HEK293 (cell line): ENCODE data around the gene PSMB4.

ENCODE experiments used
- CTCF ChIA-PET: fragments of 350-600 bp; formaldehyde crosslinking; extraction: SDS; loops from one replicate; lab custom pipeline; 2021; ENCODE audit warnings: antibody characterized with exemption; lab: Yijun Ruan, JAX
- POLR2A ChIA-PET: fragments of 300-600 bp; formaldehyde crosslinking; extraction: SDS; loops from one replicate; lab custom pipeline; 2020; ENCODE audit warnings: antibody characterized with exemption, inconsistent platforms; lab: Yijun Ruan, JAX
- H3K27ac ChIP-seq: fragments of 200-500 bp; sonication (Bioruptor generic); 2 replicates; pipeline ENCODE4 v1.5.1; 2014; ENCODE audit warnings: low read depth, low read length, control low read depth, inconsistent platforms; ENCODE audit errors: extremely low read depth
- H3K36me3 ChIP-seq, 2 experiments: fragments of 200-500 bp in 1 of 2; sonication (Bioruptor generic) in 1 of 2; 1 replicate in 1 of 2; 2 replicates in 1 of 2; pipeline ENCODE4 v1.5.1; 2014 to 2017; ENCODE audit warnings: inconsistent platforms in 2 of 2, low read length in 2 of 2; ENCODE audit not compliant: control insufficient read depth in 2 of 2, insufficient read depth in 1 of 2
- H3K4me1 ChIP-seq: fragments of 200-500 bp; sonication (Bioruptor generic); 2 replicates; pipeline ENCODE4 v1.5.1; 2014; ENCODE audit warnings: mild to moderate bottlenecking, low read length, inconsistent platforms; ENCODE audit not compliant: control insufficient read depth, insufficient read depth
- H3K4me3 ChIP-seq: 2 replicates; pipeline ENCODE4 v1.5.1; 2011; ENCODE audit warnings: low read depth, mild to moderate bottlenecking, control low read depth, low read length, moderate library complexity
- H3K9me3 ChIP-seq: fragments of 200-500 bp; sonication (Bioruptor generic); 2 replicates; pipeline ENCODE4 v1.5.1; 2014; ENCODE audit warnings: low read depth, low read length, inconsistent platforms; ENCODE audit not compliant: control insufficient read depth, insufficient read depth
- MEIS1 ChIP-seq: sonication (generic); formaldehyde crosslinking; IDR thresholded peaks from 2 replicates; pipeline ENCODE4 v1.8.1; 2022; ENCODE audit warnings: missing genetic modification reagents, mild to moderate bottlenecking, borderline replicate concordance
- MYNN ChIP-seq: fragments of 450-650 bp; formaldehyde crosslinking; IDR thresholded peaks from 2 replicates; pipeline ENCODE4 v1.5.1; 2016; ENCODE audit warnings: missing biosample characterization, missing genetic modification characterization, borderline replicate concordance
- RBAK ChIP-seq: fragments of 450-650 bp; formaldehyde crosslinking; IDR thresholded peaks from 2 replicates; pipeline ENCODE4 v1.5.1; 2016; ENCODE audit warnings: missing biosample characterization, missing genetic modification characterization
- SETDB1 ChIP-seq: IDR thresholded peaks from one replicate; pipeline ENCODE4 v1.6.1; 2017; ENCODE audit warnings: mild to moderate bottlenecking, low read length, moderate library complexity, mixed read lengths; ENCODE audit not compliant: insufficient read length
- TRIM28 ChIP-seq: IDR thresholded peaks from 2 replicates; pipeline ENCODE4 v1.6.1; 2011; ENCODE audit warnings: low read length, control low read depth, borderline replicate concordance
- ZBTB1 ChIP-seq: fragments of 450-650 bp; formaldehyde crosslinking; IDR thresholded peaks from 2 replicates; pipeline ENCODE4 v1.5.1; 2016; ENCODE audit warnings: missing biosample characterization, missing genetic modification characterization
- ZBTB7A ChIP-seq: fragments of 450-650 bp; formaldehyde crosslinking; IDR thresholded peaks from 2 replicates; pipeline ENCODE4 v1.5.1; 2016; ENCODE audit warnings: low read depth, missing biosample characterization, missing genetic modification characterization
- ZNF114 ChIP-seq: fragments of 450-650 bp; formaldehyde crosslinking; IDR thresholded peaks from 2 replicates; pipeline ENCODE4 v1.5.0; 2017; ENCODE audit warnings: missing biosample characterization, missing genetic modification characterization
- ZNF174 ChIP-seq: fragments of 450-650 bp; formaldehyde crosslinking; IDR thresholded peaks from 2 replicates; pipeline ENCODE4 v1.5.0; 2017; ENCODE audit warnings: missing biosample characterization, mild to moderate bottlenecking, missing genetic modification characterization
- ZNF311 ChIP-seq: fragments of 450-650 bp; formaldehyde crosslinking; IDR thresholded peaks from 2 replicates; pipeline ENCODE4 v1.5.1; 2017; ENCODE audit warnings: missing biosample characterization, missing genetic modification characterization, borderline replicate concordance
- ZNF335 ChIP-seq: fragments of 450-650 bp; formaldehyde crosslinking; conservative IDR thresholded peaks from 2 replicates; pipeline ENCODE4 v1.5.1; 2016; ENCODE audit warnings: missing biosample characterization, missing genetic modification characterization
- ZNF350 ChIP-seq: fragments of 450-650 bp; formaldehyde crosslinking; IDR thresholded peaks from 2 replicates; pipeline ENCODE4 v1.5.0; 2017; ENCODE audit warnings: missing biosample characterization, mild to moderate bottlenecking, missing genetic modification characterization
- ZNF366 ChIP-seq: fragments of 450-650 bp; formaldehyde crosslinking; conservative IDR thresholded peaks from 2 replicates; pipeline ENCODE4 v1.5.1; 2016; ENCODE audit warnings: missing biosample characterization, missing genetic modification characterization
- ZNF394 ChIP-seq: fragments of 450-650 bp; formaldehyde crosslinking; IDR thresholded peaks from 2 replicates; pipeline ENCODE4 v1.5.1; 2016; ENCODE audit warnings: missing biosample characterization, missing genetic modification characterization, mild to moderate bottlenecking, moderate library complexity, borderline replicate concordance
- ZNF501 ChIP-seq: fragments of 450-650 bp; formaldehyde crosslinking; IDR thresholded peaks from 2 replicates; pipeline ENCODE4 v1.5.1; 2016; ENCODE audit warnings: missing biosample characterization, missing genetic modification characterization
- ZNF529 ChIP-seq: fragments of 450-650 bp; formaldehyde crosslinking; IDR thresholded peaks from 2 replicates; pipeline ENCODE4 v1.5.1; 2017; ENCODE audit warnings: missing genetic modification characterization, missing biosample characterization; ENCODE audit not compliant: insufficient replicate concordance
- ZNF549 ChIP-seq: fragments of 450-650 bp; IDR thresholded peaks from 2 replicates; pipeline ENCODE4 v1.5.1; 2018; ENCODE audit warnings: missing biosample characterization, missing genetic modification characterization, mild to moderate bottlenecking, inconsistent platforms, moderate library complexity
- ZNF585B ChIP-seq: fragments of 450-650 bp; formaldehyde crosslinking; IDR thresholded peaks from 2 replicates; pipeline ENCODE4 v1.5.1; 2016; ENCODE audit warnings: missing biosample characterization, missing genetic modification characterization
- ZNF670 ChIP-seq: fragments of 450-650 bp; formaldehyde crosslinking; IDR thresholded peaks from 2 replicates; pipeline ENCODE4 v1.5.1; 2016; ENCODE audit warnings: missing biosample characterization, missing genetic modification characterization, low read depth
- ZNF677 ChIP-seq: fragments of 450-650 bp; IDR thresholded peaks from 2 replicates; pipeline ENCODE4 v1.5.0; 2018; ENCODE audit warnings: missing biosample characterization, mild to moderate bottlenecking, missing genetic modification characterization, moderate library complexity
- ZNF692 ChIP-seq: fragments of 450-650 bp; formaldehyde crosslinking; IDR thresholded peaks from 2 replicates; pipeline ENCODE4 v1.5.1; 2016; ENCODE audit warnings: missing biosample characterization, missing genetic modification characterization
- ZNF776 ChIP-seq: fragments of 450-650 bp; formaldehyde crosslinking; IDR thresholded peaks from 2 replicates; pipeline ENCODE4 v1.5.0; 2017; ENCODE audit warnings: missing biosample characterization, missing genetic modification characterization, borderline replicate concordance
- ZSCAN16 ChIP-seq: fragments of 450-650 bp; formaldehyde crosslinking; IDR thresholded peaks from 2 replicates; pipeline ENCODE4 v1.5.1; 2016; ENCODE audit warnings: missing biosample characterization, missing genetic modification characterization
- ZSCAN5A ChIP-seq: fragments of 450-650 bp; formaldehyde crosslinking; IDR thresholded peaks from 2 replicates; pipeline ENCODE4 v1.5.1; 2016; ENCODE audit warnings: missing biosample characterization, missing genetic modification characterization
- TF ChIP-seq, protein P1 (sequence below): fragments of 450-650 bp; IDR thresholded peaks from 2 replicates; pipeline ENCODE4 v1.5.1; 2018; ENCODE audit warnings: missing biosample characterization, missing genetic modification characterization
- TF ChIP-seq, protein P2 (sequence below): fragments of 450-650 bp; formaldehyde crosslinking; IDR thresholded peaks from 2 replicates; pipeline ENCODE4 v1.5.1; 2016; ENCODE audit warnings: missing biosample characterization, missing genetic modification characterization, low read depth
- TF ChIP-seq, protein P3 (sequence below): fragments of 450-650 bp; formaldehyde crosslinking; IDR thresholded peaks from 2 replicates; pipeline ENCODE4 v1.5.1; 2017; ENCODE audit warnings: missing biosample characterization, mild to moderate bottlenecking, missing genetic modification characterization, moderate library complexity

PSMB4 gene

GRCh38 chr1:151361883-151362282 lies 37.5 kb upstream of the PSMB4 start:
- POLR2A ChIA-PET, result no interaction called here
- peaks cover 0 to 36% of the 10 kb centered on the region in 2 experiments; a peak in 2 of 3 replicates for H3K36me3 ChIP-seq
- H3K9me3 ChIP-seq, result no peaks in the 10 kb centered on the region
- H3K27ac ChIP-seq, result no peak overlapping the region
- no peaks in the 10 kb centered on the region for H3K4me1 ChIP-seq
- TF ChIP-seq ZNF350 (tag by site-specific recombination) (no peak), ZNF335 (tag by site-specific recombination) (no peak), ZNF692 (tag by site-specific recombination) (no peak), ZBTB1 (tag by site-specific recombination) (no peak), ZNF776 (tag by site-specific recombination) (no peak), ZNF311 (tag by site-specific recombination) (no peak), ZBTB7A (tag by site-specific recombination) (no peak), ZNF366 (peak; percentile 77)
- TF ChIP-seq, protein P1, sequence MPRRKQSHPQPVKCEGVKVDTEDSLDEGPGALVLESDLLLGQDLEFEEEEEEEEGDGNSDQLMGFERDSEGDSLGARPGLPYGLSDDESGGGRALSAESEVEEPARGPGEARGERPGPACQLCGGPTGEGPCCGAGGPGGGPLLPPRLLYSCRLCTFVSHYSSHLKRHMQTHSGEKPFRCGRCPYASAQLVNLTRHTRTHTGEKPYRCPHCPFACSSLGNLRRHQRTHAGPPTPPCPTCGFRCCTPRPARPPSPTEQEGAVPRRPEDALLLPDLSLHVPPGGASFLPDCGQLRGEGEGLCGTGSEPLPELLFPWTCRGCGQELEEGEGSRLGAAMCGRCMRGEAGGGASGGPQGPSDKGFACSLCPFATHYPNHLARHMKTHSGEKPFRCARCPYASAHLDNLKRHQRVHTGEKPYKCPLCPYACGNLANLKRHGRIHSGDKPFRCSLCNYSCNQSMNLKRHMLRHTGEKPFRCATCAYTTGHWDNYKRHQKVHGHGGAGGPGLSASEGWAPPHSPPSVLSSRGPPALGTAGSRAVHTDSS (tag by site-specific recombination), result peak; percentile 82
- no peak overlapping the region for H3K4me3 ChIP-seq
- CTCF ChIA-PET, result no interaction called here

GRCh38 chr1:151362308-151363155 lies 36.8 kb upstream of the PSMB4 start:
- H3K9me3 ChIP-seq, result no peaks in the 10 kb centered on the region
- ChIA-PET POLR2A (no interaction called here), CTCF (no interaction called here)
- peaks cover 0 to 38% of the 10 kb centered on the region in 2 experiments; a peak in 2 of 3 replicates for H3K36me3 ChIP-seq
- no peak overlapping the region for H3K27ac ChIP-seq
- H3K4me3 ChIP-seq, result no peak overlapping the region
- no peaks in the 10 kb centered on the region for H3K4me1 ChIP-seq
- TF ChIP-seq ZNF549 (no peak), ZNF670 (tag by site-specific recombination) (no peak), RBAK (tag by site-specific recombination) (no peak), MYNN (tag by site-specific recombination) (no peak), ZNF529 (no peak), ZNF501 (tag by site-specific recombination) (no peak), ZSCAN5A (tag by site-specific recombination) (no peak), ZNF585B (tag by site-specific recombination) (peak; percentile 100), MEIS1 (CRISPR knock-in tag) (no peak), ZSCAN16 (tag by site-specific recombination) (no peak), TRIM28 (peak; percentile 95; the same call in 1 of the 2 replicates), SETDB1 (peak; percentile 89), ZNF174 (tag by site-specific recombination) (no peak), ZNF114 (tag by site-specific recombination) (no peak), ZNF677 (tag by site-specific recombination) (no peak), ZNF394 (peak; percentile 73)
- TF ChIP-seq, protein P2, sequence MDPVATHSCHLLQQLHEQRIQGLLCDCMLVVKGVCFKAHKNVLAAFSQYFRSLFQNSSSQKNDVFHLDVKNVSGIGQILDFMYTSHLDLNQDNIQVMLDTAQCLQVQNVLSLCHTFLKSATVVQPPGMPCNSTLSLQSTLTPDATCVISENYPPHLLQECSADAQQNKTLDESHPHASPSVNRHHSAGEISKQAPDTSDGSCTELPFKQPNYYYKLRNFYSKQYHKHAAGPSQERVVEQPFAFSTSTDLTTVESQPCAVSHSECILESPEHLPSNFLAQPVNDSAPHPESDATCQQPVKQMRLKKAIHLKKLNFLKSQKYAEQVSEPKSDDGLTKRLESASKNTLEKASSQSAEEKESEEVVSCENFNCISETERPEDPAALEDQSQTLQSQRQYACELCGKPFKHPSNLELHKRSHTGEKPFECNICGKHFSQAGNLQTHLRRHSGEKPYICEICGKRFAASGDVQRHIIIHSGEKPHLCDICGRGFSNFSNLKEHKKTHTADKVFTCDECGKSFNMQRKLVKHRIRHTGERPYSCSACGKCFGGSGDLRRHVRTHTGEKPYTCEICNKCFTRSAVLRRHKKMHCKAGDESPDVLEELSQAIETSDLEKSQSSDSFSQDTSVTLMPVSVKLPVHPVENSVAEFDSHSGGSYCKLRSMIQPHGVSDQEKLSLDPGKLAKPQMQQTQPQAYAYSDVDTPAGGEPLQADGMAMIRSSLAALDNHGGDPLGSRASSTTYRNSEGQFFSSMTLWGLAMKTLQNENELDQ (tag by site-specific recombination), result no peak
- TF ChIP-seq, protein P3, sequence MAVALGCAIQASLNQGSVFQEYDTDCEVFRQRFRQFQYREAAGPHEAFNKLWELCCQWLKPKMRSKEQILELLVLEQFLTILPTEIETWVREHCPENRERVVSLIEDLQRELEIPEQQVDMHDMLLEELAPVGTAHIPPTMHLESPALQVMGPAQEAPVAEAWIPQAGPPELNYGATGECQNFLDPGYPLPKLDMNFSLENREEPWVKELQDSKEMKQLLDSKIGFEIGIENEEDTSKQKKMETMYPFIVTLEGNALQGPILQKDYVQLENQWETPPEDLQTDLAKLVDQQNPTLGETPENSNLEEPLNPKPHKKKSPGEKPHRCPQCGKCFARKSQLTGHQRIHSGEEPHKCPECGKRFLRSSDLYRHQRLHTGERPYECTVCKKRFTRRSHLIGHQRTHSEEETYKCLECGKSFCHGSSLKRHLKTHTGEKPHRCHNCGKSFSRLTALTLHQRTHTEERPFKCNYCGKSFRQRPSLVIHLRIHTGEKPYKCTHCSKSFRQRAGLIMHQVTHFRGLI (tag by site-specific recombination), result no peak
